ENCODE data around the gene SLFN13.
A peak's percentile ranks its signal among the peaks of the same experiment; 100 is the strongest.
"Not testable (repeated sequence)": the region's sequence is repeated elsewhere in the genome, so short reads cannot be mapped to it uniquely, and the experiment has no call there.

The SLFN13 gene

GRCh38 chr17:35432176-35433074, 16.1 kb downstream of the SLFN13 start, which contains the start of gene SLFN12:
Gene SLFN12, minus strand, starts transcription at chr17:35432500. Its CDS starts 9,472 bp downstream, at chr17:35423028.
- DNase-seq: peak; percentile 41

GRCh38 chr17:35429702-35430101, 18.9 kb downstream of the SLFN13 start:
- no peak for DNase-seq

GRCh38 chr17:35428229-35428628, 20.3 kb downstream of the SLFN13 start:
- DNase-seq: no peak

- no peak for DNase-seq
Observed at GRCh38 chr17:35423761-35424160, 24.8 kb downstream of the SLFN13 start.

- DNase-seq: not testable (repeated sequence)
Observed at GRCh38 chr17:35421069-35421468, 27.5 kb downstream of the SLFN13 start.

GRCh38 chr17:35416659-35417058, 31.9 kb downstream of the SLFN13 start:
- DNase-seq: no peak

- DNase-seq: not testable (repeated sequence)
Observed at GRCh38 chr17:35414707-35415106, 33.9 kb downstream of the SLFN13 start.

- no peak for DNase-seq
Observed at GRCh38 chr17:35414247-35414646, 34.3 kb downstream of the SLFN13 start.

- no peak for DNase-seq
Observed at GRCh38 chr17:35407531-35407930, 41.0 kb downstream of the SLFN13 start.

GRCh38 chr17:35406568-35406967, 42.0 kb downstream of the SLFN13 start:
- no peak for DNase-seq

GRCh38 chr17:35404360-35404759, 44.2 kb downstream of the SLFN13 start:
- DNase-seq: no peak

GRCh38 chr17:35393783-35394182, 54.8 kb downstream of the SLFN13 start:
- not testable (repeated sequence) for DNase-seq

GRCh38 chr17:35390663-35391062, 57.9 kb downstream of the SLFN13 start:
- peak; percentile 19 for DNase-seq

GRCh38 chr17:35390156-35390555, 58.4 kb downstream of the SLFN13 start:
- no peak for DNase-seq

GRCh38 chr17:35387496-35387895, 61.1 kb downstream of the SLFN13 start:
- no peak for DNase-seq

Measured in GF-D8 (cell line).